H1 (cell line): ENCODE data around the gene SCAMP4. TPM values are rescaled to one million over a fixed set of nuclear protein-coding genes. Genes with fewer than 3 reads are reported as not detected.

Experiments used
- CTCF ChIA-PET: fragments of 300-600 bp; sonication (Branson Sonifier 250); formaldehyde crosslinking; loops from one replicate; lab custom pipeline; 2021; ENCODE audit not compliant: partially characterized antibody; lab: Charles Lee
- POLR2A ChIA-PET: fragments of 300-600 bp; sonication (Branson Sonifier 250); formaldehyde crosslinking; loops from one replicate; lab custom pipeline; 2021; ENCODE audit warnings: inconsistent platforms; ENCODE audit not compliant: partially characterized antibody; lab: Charles Lee
- DNase-seq, 2 experiments: peaks; one replicate each; pipeline versions ENCODE4 v3.0.0 to v3.0.0-alpha.2; 2010 to 2022; ENCODE audit warnings: low spot score in 2 of 2, low read depth in 1 of 2, mixed read lengths in 1 of 2
- FAIRE-seq: peaks from 2 replicates; lab custom pipeline; 2011; peaks lifted over from hg19 to GRCh38; lab: Jason Lieb, UNC
- H2AFZ ChIP-seq: 2 replicates; pipeline ENCODE4 v1.8.1; 2012; ENCODE audit warnings: low read length, inconsistent platforms
- H2AK5ac ChIP-seq: 2 replicates; pipeline ENCODE4 v1.6.1; 2013; ENCODE audit warnings: low read depth, low read length
- H2BK120ac ChIP-seq: replicated peaks from 2 replicates; pipeline ENCODE3; 2013; ENCODE audit warnings: low read depth, low read length, inconsistent platforms
- H2BK12ac ChIP-seq: 2 replicates; pipeline ENCODE4 v1.6.1; 2013; ENCODE audit warnings: low read depth, low read length
- H2BK15ac ChIP-seq: 2 replicates; pipeline ENCODE4 v1.6.1; 2013; ENCODE audit warnings: low read length
- H2BK20ac ChIP-seq: 2 replicates; pipeline ENCODE4 v1.6.1; 2013; ENCODE audit warnings: low read length
- H2BK5ac ChIP-seq: 2 replicates; pipeline ENCODE4 v1.6.1; 2013; ENCODE audit warnings: low read depth, low read length
- H3K14ac ChIP-seq: 2 replicates; pipeline ENCODE4 v1.6.1; 2013; ENCODE audit warnings: inconsistent platforms; ENCODE audit not compliant: insufficient read length
- H3K18ac ChIP-seq: 2 replicates; pipeline ENCODE4 v1.6.1; 2013; ENCODE audit warnings: low read length; ENCODE audit errors: extremely low read depth
- H3K23ac ChIP-seq: 2 replicates; pipeline ENCODE4 v1.6.1; 2013; ENCODE audit warnings: inconsistent platforms; ENCODE audit not compliant: insufficient read length
- H3K23me2 ChIP-seq: 2 replicates; pipeline ENCODE4 v1.6.1; 2013; ENCODE audit warnings: low read depth, low read length
- H3K27ac ChIP-seq: 2 replicates; pipeline ENCODE4 v1.6.1; 2011; ENCODE audit warnings: low read depth, low read length, inconsistent platforms
- H3K27me3 ChIP-seq, 4 experiments: replicated peaks in 1 of 4; 1 replicate in 1 of 4; 2 replicates in 3 of 4; pipeline versions ENCODE4 v1.6.1 to v1.8.1; 2011 to 2013; ENCODE audit warnings: low read length in 3 of 4, mild to moderate bottlenecking in 3 of 4, inconsistent platforms in 2 of 4, mixed read lengths in 2 of 4, moderate library complexity in 1 of 4; ENCODE audit not compliant: control insufficient read depth in 3 of 4, insufficient read depth in 3 of 4; ENCODE audit errors: extremely low read depth in 1 of 4
- H3K36me3 ChIP-seq, 4 experiments: 2 replicates each; pipeline versions ENCODE4 v1.6.1 to v1.8.1; 2011 to 2013; ENCODE audit warnings: mild to moderate bottlenecking in 4 of 4, low read length in 3 of 4, moderate library complexity in 2 of 4, control low read depth in 1 of 4, inconsistent platforms in 1 of 4; ENCODE audit not compliant: insufficient read depth in 4 of 4, control insufficient read depth in 2 of 4
- H3K4ac ChIP-seq: replicated peaks from 2 replicates; pipeline ENCODE3; 2013; ENCODE audit warnings: low read length, low read depth, mixed read lengths, inconsistent platforms; ENCODE audit not compliant: insufficient read length
- H3K4me1 ChIP-seq, 4 experiments: replicated peaks in 1 of 4; 1 replicate in 1 of 4; 2 replicates in 3 of 4; pipeline versions ENCODE4 v1.6.1 to v1.8.1; 2011 to 2013; ENCODE audit warnings: low read length in 3 of 4, inconsistent platforms in 2 of 4, mixed read lengths in 1 of 4; ENCODE audit not compliant: insufficient read depth in 4 of 4, control insufficient read depth in 3 of 4
- H3K4me2 ChIP-seq, 2 experiments: 2 replicates each; pipeline versions ENCODE4 v1.6.1 to v1.8.1; 2011 to 2013; ENCODE audit warnings: low read depth in 2 of 2, low read length in 2 of 2, control low read depth in 1 of 2, inconsistent platforms in 1 of 2, mild to moderate bottlenecking in 1 of 2; ENCODE audit not compliant: insufficient read depth in 1 of 2
- H3K4me3 ChIP-seq, 4 experiments: fragments of 200-600, 300-600 bp in 1 of 4; sonication (generic), shearing (Covaris generic), sonication (Bioruptor Twin) in 1 of 4; 2 replicates each; pipeline versions ENCODE4 v1.5.1 to v1.8.1; 2011 to 2016; ENCODE audit warnings: low read length in 4 of 4, low read depth in 3 of 4, control low read depth in 2 of 4, inconsistent platforms in 2 of 4, mild to moderate bottlenecking in 2 of 4, mixed read lengths in 1 of 4, moderate library complexity in 1 of 4; ENCODE audit not compliant: insufficient read depth in 2 of 4; ENCODE audit errors: extremely low read depth in 1 of 4
- H3K56ac ChIP-seq: replicated peaks from 2 replicates; pipeline ENCODE3; 2013; ENCODE audit warnings: low read depth, mild to moderate bottlenecking, mixed read lengths, low read length, inconsistent platforms; ENCODE audit not compliant: insufficient read length
- H3K79me1 ChIP-seq: 2 replicates; pipeline ENCODE4 v1.6.1; 2013; ENCODE audit warnings: low read depth, low read length, control low read depth
- H3K79me2 ChIP-seq, 2 experiments: 2 replicates each; pipeline versions ENCODE4 v1.6.1 to v1.8.1; 2012 to 2013; ENCODE audit warnings: low read length in 2 of 2, mild to moderate bottlenecking in 2 of 2, inconsistent platforms in 1 of 2; ENCODE audit not compliant: insufficient read depth in 2 of 2, control insufficient read depth in 1 of 2
- H3K9ac ChIP-seq, 4 experiments: replicated peaks in 1 of 4; 1 replicate in 1 of 4; 2 replicates in 3 of 4; pipeline versions ENCODE4 v1.6.1 to v1.8.1; 2011 to 2013; ENCODE audit warnings: low read depth in 3 of 4, low read length in 3 of 4, control low read depth in 2 of 4, mild to moderate bottlenecking in 2 of 4, moderate library complexity in 2 of 4, inconsistent platforms in 1 of 4; ENCODE audit errors: extremely low read depth in 1 of 4
- H3K9me3 ChIP-seq, 2 experiments: 2 replicates each; pipeline versions ENCODE4 v1.6.1 to v1.8.1; 2012 to 2013; ENCODE audit warnings: mild to moderate bottlenecking in 2 of 2, moderate library complexity in 2 of 2, control low read depth in 1 of 2, inconsistent platforms in 1 of 2, low read depth in 1 of 2, low read length in 1 of 2, mixed read lengths in 1 of 2; ENCODE audit not compliant: insufficient read depth in 2 of 2
- H4K20me1 ChIP-seq, 2 experiments: replicated peaks in 1 of 2; 2 replicates each; pipeline versions ENCODE3 to v1.8.1; 2011 to 2013; ENCODE audit warnings: inconsistent platforms in 2 of 2, low read length in 2 of 2, mild to moderate bottlenecking in 1 of 2; ENCODE audit not compliant: insufficient read depth in 2 of 2, control insufficient read depth in 1 of 2
- H4K5ac ChIP-seq: 2 replicates; pipeline ENCODE4 v1.6.1; 2013; ENCODE audit warnings: low read length, low read depth, mixed read lengths, inconsistent platforms; ENCODE audit not compliant: insufficient read length
- H4K8ac ChIP-seq: 2 replicates; pipeline ENCODE4 v1.8.0; 2013; ENCODE audit warnings: mild to moderate bottlenecking, moderate library complexity, low read length, inconsistent platforms; ENCODE audit not compliant: insufficient read depth; ENCODE audit errors: extremely low read depth
- H4K91ac ChIP-seq: replicated peaks from 2 replicates; pipeline ENCODE3; 2013; ENCODE audit warnings: low read length, mixed read lengths, inconsistent platforms; ENCODE audit not compliant: insufficient read length
- ASH2L ChIP-seq: fragments of 200-600, 300-600 bp; sonication (generic); IDR thresholded peaks from one replicate; pipeline ENCODE4 v1.7.1; 2017; ENCODE audit warnings: low read length
- ATF2 ChIP-seq: IDR thresholded peaks from 2 replicates; pipeline ENCODE4 v1.6.1; 2012; ENCODE audit warnings: low read length, inconsistent platforms
- CEBPB ChIP-seq: IDR thresholded peaks from 2 replicates; pipeline ENCODE4 v1.6.1; 2012; ENCODE audit warnings: low read depth, low read length
- CREB1 ChIP-seq: IDR thresholded peaks from 2 replicates; pipeline ENCODE4 v1.6.1; 2012; ENCODE audit warnings: inconsistent platforms
- FOSL1 ChIP-seq: IDR thresholded peaks from 2 replicates; pipeline ENCODE4 v1.6.1; 2011; ENCODE audit warnings: mild to moderate bottlenecking, low read depth, low read length, moderate library complexity; ENCODE audit not compliant: insufficient read depth
- HDAC6 ChIP-seq: IDR thresholded peaks from one replicate; pipeline ENCODE4 v1.7.1; 2012; ENCODE audit warnings: low read depth, mild to moderate bottlenecking, inconsistent platforms, low read length, moderate library complexity
- JUN ChIP-seq: IDR thresholded peaks from 2 replicates; pipeline ENCODE4 v1.6.1; 2011; ENCODE audit warnings: low read depth, mild to moderate bottlenecking, improper control_type of control experiment, low read length
- JUND ChIP-seq: IDR thresholded peaks from 2 replicates; pipeline ENCODE4 v1.6.1; 2011; ENCODE audit warnings: mild to moderate bottlenecking, improper control_type of control experiment, low read length
- KDM5A ChIP-seq: fragments of 200-600 bp; IDR thresholded peaks from 2 replicates; pipeline ENCODE4 v1.7.1; 2012; ENCODE audit warnings: mild to moderate bottlenecking, low read length, inconsistent platforms, mixed read lengths
- SAP30 ChIP-seq: fragments of 300-600 bp; sonication (generic); IDR thresholded peaks from 2 replicates; pipeline ENCODE4 v1.7.1; 2012; ENCODE audit warnings: low read length, moderate library complexity, mild to moderate bottlenecking, inconsistent platforms; ENCODE audit not compliant: insufficient read depth, insufficient replicate concordance
- TAF1 ChIP-seq: IDR thresholded peaks from 2 replicates; pipeline ENCODE4 v1.6.1; 2011; ENCODE audit warnings: mild to moderate bottlenecking, low read depth, low read length
- USF2 ChIP-seq: IDR thresholded peaks from 2 replicates; pipeline ENCODE4 v1.6.1; 2011; ENCODE audit warnings: low read length, improper control_type of control experiment
- WGBS, 2 experiments: shearing (Covaris generic) in 1 of 2; methylation state at CpG; one replicate each; pipeline versions ENCODE4 v1.1.6 to v1.1.7; 2013 to 2015; ENCODE audit warnings: low lambda C conversion rate in 2 of 2, mixed read lengths in 2 of 2, inconsistent platforms in 1 of 2, low coverage in 1 of 2, missing lambda C conversion rate in 1 of 2; ENCODE audit not compliant: insufficient replicate concordance in 2 of 2, insufficient coverage in 1 of 2, insufficient read length in 1 of 2; ENCODE audit errors: extremely low coverage in 1 of 2, missing lambda C conversion rate in 1 of 2; 5-methylcytosine and 5-hydroxymethylcytosine counted together
- polyA plus RNA-seq, 7 experiments: library from polyadenylated mRNA; depleted of rRNA in 3 of 7; stranded (reverse) in 5 of 7; unstranded in 2 of 7; fragments of >200 nt in 5 of 7; fragments of 200-250 nt in 2 of 7; gene quantifications; 1 replicate in 5 of 7; 2 replicates in 1 of 7; 4 replicates in 1 of 7; pipeline versions ENCODE4 v1.2.1 to v1.2.3, GENCODE V29; 2011 to 2013; ENCODE audit warnings: missing spikeins in 2 of 7, mixed read lengths in 2 of 7
- total RNA-seq: library from RNA; stranded (reverse); fragmentation: NEBNext Ultra II Directional; extraction: Animal tissue kit (Norgen Biotek cat#: 25700); gene quantifications from 2 replicates; pipeline ENCODE4 v1.2.1, GENCODE V29; 2021

SCAMP4 gene
- total and polyA plus RNA-seq, 2 of the 8 experiments (the other 6 are each of a cell fraction or from before 2014, with no cell fraction given): 17.1 to 61.4 TPM

GRCh38 chr19:1911995-1912394 lies 6.8 kb downstream of the SCAMP4 start:
- CTCF ChIA-PET: interaction anchor here (0.6 to 1.3 kb wide), 2 partner anchors 8 to 18 kb away, joined by 3 to 5 read pairs; no protein-coding TSS in a partner anchor
- POLR2A ChIA-PET: interaction anchor here (0.9 to 3.4 kb wide), 6 partner anchors 11 to 36 kb away, joined by 3 to 12 read pairs (median 4); no protein-coding TSS in a partner anchor
- H3K36me3 ChIP-seq: peaks cover 0 to 17% (median 7%) of the 10 kb centered on the region in 4 experiments; a peak in 3 of 8 replicates
- no peak overlapping the region for H2BK12ac ChIP-seq
- H4K20me1 ChIP-seq: peaks cover 16 to 41% of the 10 kb centered on the region in 2 experiments
- H3K79me1 ChIP-seq: peaks cover 27% of the 10 kb centered on the region
- H2BK15ac ChIP-seq: no peak overlapping the region
- H4K5ac ChIP-seq: no peak overlapping the region
- no peak overlapping the region for H2BK120ac ChIP-seq
- H3K23me2 ChIP-seq: no peaks in the 10 kb centered on the region
- H3K56ac ChIP-seq: no peak overlapping the region
- no peak overlapping the region for H3K4me3 ChIP-seq
- H2AK5ac ChIP-seq: no peak overlapping the region
- no peak overlapping the region for H3K23ac ChIP-seq
- no peak overlapping the region for H3K4me2 ChIP-seq
- H3K27ac ChIP-seq: no peak overlapping the region
- FAIRE-seq (no peak), DNase-seq (no peak)
- no peak overlapping the region for H2BK5ac ChIP-seq
- H4K91ac ChIP-seq: no peak overlapping the region
- H3K9ac ChIP-seq: no peak overlapping the region
- no peak overlapping the region for H2AFZ ChIP-seq
- H3K4me1 ChIP-seq: no peaks in the 10 kb centered on the region; a peak in 3 of 7 replicates
- no peaks in the 10 kb centered on the region for H3K27me3 ChIP-seq
- H3K79me2 ChIP-seq: peaks cover 16 to 68% of the 10 kb centered on the region in 2 experiments; a peak in 3 of 4 replicates
- no peak overlapping the region for H2BK20ac ChIP-seq
- no peak overlapping the region for H3K18ac ChIP-seq
- no peak overlapping the region for H3K14ac ChIP-seq
- 97% methylated on average over 26 of the region's 37 CpGs; no CpG with 5 or more reads in 1 of the 2 experiments for WGBS, 2 experiments
- no peaks in the 10 kb centered on the region for H3K9me3 ChIP-seq
- H3K4ac ChIP-seq: no peak overlapping the region
- H4K8ac ChIP-seq: no peak overlapping the region
- no peak for TF ChIP-seq HDAC6
- no peak for TF ChIP-seq JUN
- TF ChIP-seq KDM5A: no peak
- TF ChIP-seq FOSL1: no peak
- TF ChIP-seq USF2: no peak
- no peak for TF ChIP-seq CREB1
- TF ChIP-seq TAF1: no peak
- no peak for TF ChIP-seq SAP30
- TF ChIP-seq CEBPB: no peak
- no peak for TF ChIP-seq JUND
- no peak for TF ChIP-seq ASH2L
- no peak for TF ChIP-seq ATF2
